Common myeloid progenitor, CD34-positive (primary cell): ENCODE data around the gene ADGRF4.

Source experiments
- CTCF ChIA-PET: fragments of 350-600 bp; sonication (Branson Sonifier 250); formaldehyde crosslinking; loops from one replicate; lab custom pipeline; 2021; ENCODE audit warnings: antibody characterized with exemption; lab: Charles Lee
- POLR2A ChIA-PET: fragments of 350-600 bp; sonication (Branson Sonifier 250); formaldehyde crosslinking; loops from one replicate; lab custom pipeline; 2021; ENCODE audit warnings: antibody characterized with exemption; lab: Charles Lee
- DNase-seq, 3 donors: peaks; one replicate each; pipeline versions ENCODE4 v3.0.0 to v3.0.0-alpha.2; 2013
- H3K27ac ChIP-seq, 2 experiments: 1 replicate in 1 of 2; 2 replicates in 1 of 2; pipeline ENCODE4 v1.7.0; 2013; ENCODE audit warnings: inconsistent platforms in 2 of 2, low read length in 2 of 2, mild to moderate bottlenecking in 2 of 2, low read depth in 1 of 2, moderate library complexity in 1 of 2; ENCODE audit not compliant: severe bottlenecking in 2 of 2, insufficient read depth in 1 of 2, poor library complexity in 1 of 2
- H3K27me3 ChIP-seq, 5 experiments: replicated peaks in 2 of 5; 1 replicate in 3 of 5; 2 replicates in 2 of 5; pipeline versions ENCODE4 v1.6.1 to v1.7.0; 2013; ENCODE audit warnings: low read length in 4 of 5, mild to moderate bottlenecking in 2 of 5, moderate library complexity in 2 of 5, inconsistent platforms in 1 of 5; ENCODE audit not compliant: insufficient read depth in 5 of 5, control insufficient read depth in 4 of 5
- H3K36me3 ChIP-seq, 4 experiments: 1 replicate in 2 of 4; 2 replicates in 2 of 4; pipeline versions ENCODE4 v1.6.1 to v1.7.0; 2013; ENCODE audit warnings: low read length in 3 of 4, control low read depth in 1 of 4, mild to moderate bottlenecking in 1 of 4; ENCODE audit not compliant: control insufficient read depth in 4 of 4, insufficient read depth in 4 of 4
- H3K4me1 ChIP-seq, 4 experiments: 1 replicate in 3 of 4; 2 replicates in 1 of 4; pipeline versions ENCODE4 v1.6.1 to v1.7.1; 2013; ENCODE audit warnings: low read length in 3 of 4, mild to moderate bottlenecking in 3 of 4, control low read depth in 1 of 4, inconsistent platforms in 1 of 4, moderate library complexity in 1 of 4; ENCODE audit not compliant: control insufficient read depth in 4 of 4, insufficient read depth in 4 of 4; ENCODE audit errors: control extremely low read depth in 1 of 4
- H3K4me3 ChIP-seq, 7 experiments: 1 replicate in 4 of 7; 2 replicates in 3 of 7; pipeline versions ENCODE4 v1.5.1 to v1.7.0; 2013; ENCODE audit warnings: mild to moderate bottlenecking in 7 of 7, low read length in 6 of 7, moderate library complexity in 6 of 7, inconsistent platforms in 2 of 7, low read depth in 2 of 7, control low read depth in 1 of 7; ENCODE audit not compliant: insufficient read depth in 4 of 7, control insufficient read depth in 1 of 7; ENCODE audit errors: extremely low read depth in 1 of 7
- H3K9me3 ChIP-seq, 5 experiments: 1 replicate in 4 of 5; 2 replicates in 1 of 5; pipeline versions ENCODE4 v1.6.1 to v1.7.1; 2013; ENCODE audit warnings: low read length in 4 of 5, mild to moderate bottlenecking in 2 of 5, inconsistent platforms in 1 of 5, low read depth in 1 of 5, moderate library complexity in 1 of 5; ENCODE audit not compliant: control insufficient read depth in 4 of 5, insufficient read depth in 2 of 5; ENCODE audit errors: control extremely low read depth in 1 of 5
- WGBS: methylation state at CpG from one replicate; pipeline ENCODE4 v1.1.5; 2013; ENCODE audit not compliant: insufficient coverage; 5-methylcytosine and 5-hydroxymethylcytosine counted together

ADGRF4 gene

DNA sequence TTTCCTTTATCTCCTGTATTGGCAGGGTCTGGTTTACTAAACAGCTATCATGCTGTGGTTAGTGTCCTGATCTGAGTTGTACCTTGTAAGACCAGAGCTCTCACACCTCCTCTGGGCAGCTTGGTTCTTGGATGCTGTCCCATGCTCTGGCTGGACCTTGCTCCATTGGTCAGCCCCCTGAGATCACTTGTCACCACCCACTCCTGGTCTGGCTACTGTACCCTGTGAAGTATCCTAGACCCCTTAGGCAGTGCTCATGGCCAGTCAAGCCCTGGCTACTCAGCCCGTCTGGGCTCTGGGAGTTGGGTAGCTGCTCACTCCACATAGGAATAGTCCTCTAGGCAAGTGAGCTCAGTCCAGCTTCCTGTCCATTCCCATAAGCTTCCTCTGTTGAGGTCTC, 31.1 kb downstream of the ADGRF4 start:
- no peaks in the 10 kb centered on the region for H3K9me3 ChIP-seq
- ChIA-PET POLR2A (no interaction called here), CTCF (interaction anchor here (1.0 to 2.7 kb wide), 5 partner anchors 9 to 98 kb away, joined by 3 to 10 read pairs (median 4); no protein-coding TSS in a partner anchor)
- no peak overlapping the region for H3K4me3 ChIP-seq
- H3K27me3 ChIP-seq: peaks cover 0 to 50% (median 17%) of the 10 kb centered on the region in 5 experiments
- DNase-seq: no peak
- H3K36me3 ChIP-seq: no peaks in the 10 kb centered on the region
- WGBS: 94% methylated on average over 1 of the region's 1 CpG
- no peak overlapping the region for H3K27ac ChIP-seq
- H3K4me1 ChIP-seq: no peaks in the 10 kb centered on the region

DNA sequence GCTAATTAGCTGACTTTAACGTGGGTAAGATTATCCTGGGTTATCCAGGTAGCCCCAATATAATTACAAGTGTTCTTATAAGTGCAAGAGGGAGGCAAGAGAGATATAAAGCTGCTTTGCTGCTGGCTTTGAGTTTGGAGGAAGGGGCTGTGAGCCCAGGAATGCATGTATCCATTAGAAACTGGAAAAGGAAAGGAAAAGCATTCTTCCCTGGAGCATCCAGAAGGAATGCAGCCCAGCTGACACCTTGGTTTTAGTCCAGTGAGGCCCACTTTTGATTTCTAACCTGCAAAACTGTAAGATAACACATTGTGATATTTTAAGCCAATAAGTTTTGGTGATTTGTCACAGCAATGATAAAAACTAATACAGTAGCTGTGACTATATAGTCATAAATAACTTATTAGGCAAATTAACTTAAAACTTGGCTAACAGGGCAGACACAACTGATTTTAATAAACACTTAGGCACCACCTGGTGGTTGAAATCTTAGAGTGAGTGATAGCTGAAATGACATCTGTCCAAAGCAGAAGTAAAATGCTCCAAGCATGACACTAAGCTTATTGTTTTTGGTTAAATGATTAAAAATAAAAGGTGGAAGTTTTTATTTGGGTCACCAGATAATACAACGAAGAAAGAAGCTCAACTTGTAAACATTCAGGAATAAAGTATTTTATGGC, 35.6 kb downstream of the ADGRF4 start:
- WGBS: no CpG with 5 or more reads among the region's 2 CpGs
- no peak overlapping the region for H3K27ac ChIP-seq
- no peak overlapping the region for H3K4me3 ChIP-seq
- ChIA-PET POLR2A (interaction anchor here (0.6 to 0.7 kb wide), 2 partner anchors 103 to 1721 kb away, joined by 3 to 4 read pairs; no protein-coding TSS in a partner anchor), CTCF (interaction anchor here (0.7 to 4.4 kb wide), 16 partner anchors 9 to 637 kb away, joined by 3 to 73 read pairs (median 4); no protein-coding TSS in a partner anchor)
- no peaks in the 10 kb centered on the region for H3K9me3 ChIP-seq
- H3K4me1 ChIP-seq: no peaks in the 10 kb centered on the region
- H3K36me3 ChIP-seq: no peaks in the 10 kb centered on the region
- peaks cover 0 to 17% (median 10%) of the 10 kb centered on the region in 5 experiments for H3K27me3 ChIP-seq
- peak; percentile 42 to 69 (median 66) for DNase-seq

DNA sequence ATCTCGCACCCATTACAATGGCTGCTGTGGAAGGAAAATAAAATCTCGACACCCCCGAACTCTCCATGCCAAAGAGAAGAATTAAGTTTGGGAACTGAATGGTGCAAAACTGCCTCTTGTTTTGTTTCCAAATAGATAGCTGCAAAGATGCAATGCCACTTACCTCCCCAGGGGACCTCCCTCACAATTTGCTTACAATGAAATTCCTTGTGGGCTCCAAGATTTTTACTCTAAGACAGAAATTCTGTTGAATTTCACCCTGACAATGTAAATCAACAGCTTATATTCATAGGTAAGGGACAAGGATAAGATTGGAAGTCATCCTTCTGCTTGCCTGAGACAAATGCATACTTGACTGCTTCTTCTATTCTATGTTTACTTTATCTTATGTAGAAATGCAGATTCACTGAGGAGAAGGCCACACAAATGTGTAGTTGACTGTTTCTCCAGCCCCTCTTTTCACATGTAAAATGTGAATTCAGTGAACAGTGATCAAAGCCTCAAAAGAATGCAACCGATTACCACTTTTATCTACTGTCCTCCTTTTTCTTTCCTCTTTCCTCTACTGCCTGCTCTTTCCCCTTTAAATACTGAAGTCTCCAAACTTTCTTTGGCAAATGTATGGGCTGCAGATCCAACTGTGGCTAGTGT, 36.6 kb downstream of the ADGRF4 start:
- no peaks in the 10 kb centered on the region for H3K9me3 ChIP-seq
- H3K27me3 ChIP-seq: peaks cover 0 to 11% (median 8%) of the 10 kb centered on the region in 5 experiments
- ChIA-PET CTCF (interaction anchor here (0.6 to 4.4 kb wide), 14 partner anchors 10 to 638 kb away, joined by 3 to 73 read pairs (median 4); no protein-coding TSS in a partner anchor), POLR2A (no interaction called here)
- no peak overlapping the region for H3K4me3 ChIP-seq
- WGBS: 90% methylated on average over 4 of the region's 4 CpGs
- H3K36me3 ChIP-seq: no peaks in the 10 kb centered on the region
- no peak overlapping the region for H3K27ac ChIP-seq
- DNase-seq: no peak
- no peaks in the 10 kb centered on the region for H3K4me1 ChIP-seq

GRCh38 chr6:47736083-47736700, 37.8 kb downstream of the ADGRF4 start:
- ChIA-PET POLR2A (no interaction called here), CTCF (interaction anchor here (1.7 kb wide), 1 partner anchor 105 kb away, joined by 6 read pairs; no protein-coding TSS in a partner anchor)
- Histone ChIP-seq H3K36me3 (no peaks in the 10 kb centered on the region), H3K9me3 (no peaks in the 10 kb centered on the region), H3K4me1 (no peaks in the 10 kb centered on the region), H3K27me3 (peaks cover 0 to 8% (median 6%) of the 10 kb centered on the region in 5 experiments), H3K4me3 (no peak overlapping the region), H3K27ac (no peak overlapping the region)
- 74% methylated on average over 6 of the region's 7 CpGs for WGBS
- no peak for DNase-seq

DNA sequence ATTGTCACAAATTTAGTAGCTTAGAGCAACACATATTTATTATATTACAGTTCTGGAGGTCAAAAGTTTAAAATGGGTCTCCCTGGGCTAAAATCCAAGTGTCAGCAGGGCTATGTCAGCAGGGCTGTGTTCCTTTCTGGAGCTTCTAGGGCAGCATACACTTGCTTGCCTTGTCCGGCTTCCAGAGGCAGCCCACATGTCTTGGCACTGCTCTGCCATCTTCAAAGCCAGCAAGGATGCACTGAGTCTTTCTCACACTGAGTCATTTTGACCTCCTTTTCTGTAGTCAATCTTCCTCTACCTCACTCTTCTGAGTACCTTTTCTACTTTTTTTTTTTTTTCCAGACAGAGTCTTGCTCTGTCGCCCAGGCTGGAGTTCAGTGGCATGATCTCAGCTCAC, 39.0 kb downstream of the ADGRF4 start:
- whole genome bisulfite sequencing: 100% methylated on average over 2 of the region's 2 CpGs
- POLR2A ChIA-PET: no interaction called here
- CTCF ChIA-PET: interaction anchor here (1.2 to 1.7 kb wide), 3 partner anchors 14 to 324 kb away, joined by 3 to 6 read pairs (median 3); no protein-coding TSS in a partner anchor

DNA sequence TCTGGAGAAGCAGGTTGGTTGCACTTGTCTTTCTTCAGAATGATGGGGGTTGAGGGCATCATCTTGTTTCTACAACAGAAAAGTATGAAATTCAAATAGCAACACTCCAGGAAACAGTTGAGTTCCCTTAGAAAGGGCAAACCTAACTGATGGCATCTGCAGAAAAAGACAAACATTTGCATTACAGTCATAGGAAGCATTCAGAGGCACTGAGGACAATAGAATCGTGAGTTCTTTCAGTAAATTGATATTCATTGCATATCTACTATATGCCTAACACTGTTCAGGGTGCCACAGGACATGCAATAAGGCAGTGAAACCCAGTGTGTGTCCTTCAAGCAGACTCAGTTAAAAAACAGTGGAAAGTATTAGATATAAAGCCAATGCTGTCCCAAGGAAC, 42.3 kb downstream of the ADGRF4 start:
- Histone ChIP-seq H3K36me3 (no peaks in the 10 kb centered on the region), H3K4me1 (no peaks in the 10 kb centered on the region), H3K27ac (no peak overlapping the region), H3K4me3 (no peak overlapping the region), H3K9me3 (no peaks in the 10 kb centered on the region), H3K27me3 (peaks cover 0 to 2% (median 0%) of the 10 kb centered on the region in 5 experiments)
- no peak for DNase-seq
- ChIA-PET POLR2A (no interaction called here), CTCF (no interaction called here)
- WGBS: 100% methylated on average over 1 of the region's 1 CpG

More for the DNA sequence above, 39.0 kb downstream of the ADGRF4 start:
- no peaks in the 10 kb centered on the region for H3K9me3 ChIP-seq
- no peaks in the 10 kb centered on the region for H3K4me1 ChIP-seq
- H3K4me3 ChIP-seq: no peak overlapping the region
- DNase-seq: no peak
- peaks cover 0 to 8% (median 2%) of the 10 kb centered on the region in 5 experiments for H3K27me3 ChIP-seq
- H3K27ac ChIP-seq: no peak overlapping the region
- no peaks in the 10 kb centered on the region for H3K36me3 ChIP-seq
